Natural killer cell treated with Interleukin-12 subunit alpha and Interleukin-12 subunit beta and Interleukin-15 and Interleukin-18, amount 100 ng/mL, for 72 hours (primary cell): ENCODE data around the gene CLEC3B. TPM values are rescaled to one million over a fixed set of nuclear protein-coding genes. Genes with fewer than 3 reads are reported as not detected.

Experiments used
- ATAC-seq, 2 donors: fragments of 150-1000 bp; cut with Tn5 transposase in 1 of 2; sonication (Bioruptor Pico), chemical (Tn5 transposase) in 1 of 2; 2 replicates each; pipeline ENCODE4 v1.10.0; 2021
- DNase-seq: peaks from one replicate; pipeline ENCODE4 v3.0.0; 2022; ENCODE audit warnings: low spot score
- H3K27ac Mint-ChIP-seq, 2 donors: 1 replicate in 1 of 2; 2 replicates in 1 of 2; pipeline ENCODE4 v1.8.0; 2022; ENCODE audit warnings: mixed read lengths in 2 of 2, mild to moderate bottlenecking in 1 of 2, moderate library complexity in 1 of 2
- H3K27me3 Mint-ChIP-seq, 2 donors: 1 replicate in 1 of 2; 2 replicates in 1 of 2; pipeline ENCODE4 v1.8.0; 2022; ENCODE audit warnings: mixed read lengths in 2 of 2
- H3K36me3 Mint-ChIP-seq: one replicate; pipeline ENCODE4 v1.8.0; 2022; ENCODE audit warnings: mixed read lengths
- H3K4me1 Mint-ChIP-seq, 2 donors: 1 replicate in 1 of 2; 2 replicates in 1 of 2; pipeline ENCODE4 v1.8.0; 2022; ENCODE audit warnings: low read depth in 2 of 2, mixed read lengths in 2 of 2, mild to moderate bottlenecking in 1 of 2
- H3K4me3 Mint-ChIP-seq: one replicate; pipeline ENCODE4 v1.8.0; 2022; ENCODE audit warnings: mixed read lengths
- H3K9me3 Mint-ChIP-seq: 2 replicates; pipeline ENCODE4 v1.8.0; 2022; ENCODE audit warnings: mixed read lengths
- total RNA-seq, 2 donors: library from RNA; stranded (reverse); gene quantifications; one replicate each; pipeline ENCODE4 v1.2.3, GENCODE V29; 2022

CLEC3B gene
- total RNA-seq, 2 donors from 2014 or later, result not detected

- H3K36me3 Mint-ChIP-seq, result peaks cover 16% of the 10 kb centered on the region
- peaks cover 9 to 23% of the 10 kb centered on the region in 2 donors for H3K4me1 Mint-ChIP-seq
Observed at GRCh38 chr3:44993471-44994205, 32.5 kb upstream of the CLEC3B start.

GRCh38 chr3:44995142-44995770 lies 30.8 kb upstream of the CLEC3B start:
- no peak overlapping the region for H3K4me3 Mint-ChIP-seq
- no peaks in the 10 kb centered on the region for H3K9me3 Mint-ChIP-seq
- peak overlapping the region in 1 of 2 donors; percentile 11 for H3K27ac Mint-ChIP-seq
- no peak for ATAC-seq
- peaks cover 19% of the 10 kb centered on the region for H3K36me3 Mint-ChIP-seq
- peaks cover 9 to 23% of the 10 kb centered on the region in 2 donors for H3K4me1 Mint-ChIP-seq
- H3K27me3 Mint-ChIP-seq, result no peaks in the 10 kb centered on the region
- DNase-seq, result no peak

More at GRCh38 chr3:44993471-44994205, 32.5 kb upstream of the CLEC3B start:
- Mint-ChIP-seq H3K4me3 (no peak overlapping the region), H3K27me3 (no peaks in the 10 kb centered on the region), H3K27ac (no peak overlapping the region), H3K9me3 (no peaks in the 10 kb centered on the region)
- no peak for DNase-seq
- no peak for ATAC-seq

- H3K9me3 Mint-ChIP-seq, result no peaks in the 10 kb centered on the region
- no peaks in the 10 kb centered on the region for H3K27me3 Mint-ChIP-seq
- peaks cover 19% of the 10 kb centered on the region for H3K36me3 Mint-ChIP-seq
- ATAC-seq, result no peak
- peaks cover 9 to 21% of the 10 kb centered on the region in 2 donors for H3K4me1 Mint-ChIP-seq
- H3K27ac Mint-ChIP-seq, result peak overlapping the region in 1 of 2 donors; percentile 11
- no peak overlapping the region for H3K4me3 Mint-ChIP-seq
- DNase-seq, result no peak
Observed at GRCh38 chr3:44996556-44996969, 29.5 kb upstream of the CLEC3B start.

GRCh38 chr3:44999782-45000181 lies 26.3 kb upstream of the CLEC3B start:
- H3K9me3 Mint-ChIP-seq, result no peaks in the 10 kb centered on the region
- peaks cover 18% of the 10 kb centered on the region for H3K36me3 Mint-ChIP-seq
- no peak overlapping the region for H3K27ac Mint-ChIP-seq
- no peak overlapping the region for H3K4me3 Mint-ChIP-seq
- DNase-seq, result no peak
- H3K27me3 Mint-ChIP-seq, result no peaks in the 10 kb centered on the region
- no peak for ATAC-seq
- peaks cover 8 to 12% of the 10 kb centered on the region in 2 donors for H3K4me1 Mint-ChIP-seq

GRCh38 chr3:45000823-45001222 lies 25.3 kb upstream of the CLEC3B start:
- no peak overlapping the region for H3K27ac Mint-ChIP-seq
- DNase-seq, result no peak
- no peak overlapping the region for H3K4me3 Mint-ChIP-seq

GRCh38 chr3:45001738-45002137 lies 24.4 kb upstream of the CLEC3B start:
- Mint-ChIP-seq H3K27me3 (no peaks in the 10 kb centered on the region), H3K36me3 (peaks cover 28% of the 10 kb centered on the region), H3K4me1 (peaks cover 17 to 18% of the 10 kb centered on the region in 2 donors), H3K9me3 (no peaks in the 10 kb centered on the region), H3K27ac (no peak overlapping the region), H3K4me3 (no peak overlapping the region)
- ATAC-seq, result no peak
- DNase-seq, result no peak

More at GRCh38 chr3:45000823-45001222, 25.3 kb upstream of the CLEC3B start:
- H3K27me3 Mint-ChIP-seq, result no peaks in the 10 kb centered on the region
- H3K36me3 Mint-ChIP-seq, result peaks cover 28% of the 10 kb centered on the region
- H3K9me3 Mint-ChIP-seq, result no peaks in the 10 kb centered on the region
- ATAC-seq, result no peak
- H3K4me1 Mint-ChIP-seq, result peaks cover 17 to 18% of the 10 kb centered on the region in 2 donors

GRCh38 chr3:45002139-45002660 lies 23.9 kb upstream of the CLEC3B start:
- no peak overlapping the region for H3K27ac Mint-ChIP-seq
- no peak overlapping the region for H3K4me3 Mint-ChIP-seq
- DNase-seq, result no peak
- H3K9me3 Mint-ChIP-seq, result no peaks in the 10 kb centered on the region
- no peaks in the 10 kb centered on the region for H3K27me3 Mint-ChIP-seq
- H3K36me3 Mint-ChIP-seq, result peaks cover 28% of the 10 kb centered on the region
- ATAC-seq, result no peak
- peaks cover 21 to 22% of the 10 kb centered on the region in 2 donors for H3K4me1 Mint-ChIP-seq

- Mint-ChIP-seq H3K27me3 (no peaks in the 10 kb centered on the region), H3K9me3 (no peaks in the 10 kb centered on the region), H3K36me3 (peaks cover 28% of the 10 kb centered on the region), H3K4me3 (no peak overlapping the region), H3K4me1 (peaks cover 21 to 22% of the 10 kb centered on the region in 2 donors), H3K27ac (no peak overlapping the region)
- ATAC-seq, result no peak
- DNase-seq, result no peak
Observed at GRCh38 chr3:45002720-45003119, 23.4 kb upstream of the CLEC3B start.

- H3K4me3 Mint-ChIP-seq, result peak overlapping the region; percentile 20
- peaks cover 34% of the 10 kb centered on the region for H3K36me3 Mint-ChIP-seq
- ATAC-seq (no peak), DNase-seq (no peak)
- H3K9me3 Mint-ChIP-seq, result no peaks in the 10 kb centered on the region
- H3K4me1 Mint-ChIP-seq, result peaks cover 21 to 26% of the 10 kb centered on the region in 2 donors
- H3K27me3 Mint-ChIP-seq, result no peaks in the 10 kb centered on the region
- H3K27ac Mint-ChIP-seq, result no peak overlapping the region
Observed at GRCh38 chr3:45003406-45003805, 22.7 kb upstream of the CLEC3B start.

- Mint-ChIP-seq H3K27ac (no peak overlapping the region), H3K36me3 (peaks cover 34% of the 10 kb centered on the region), H3K4me3 (peak overlapping the region; percentile 20), H3K27me3 (no peaks in the 10 kb centered on the region), H3K9me3 (no peaks in the 10 kb centered on the region), H3K4me1 (peaks cover 21 to 26% of the 10 kb centered on the region in 2 donors)
- no peak for ATAC-seq
- DNase-seq, result no peak
Observed at GRCh38 chr3:45003859-45004258, 22.2 kb upstream of the CLEC3B start.

GRCh38 chr3:45007091-45007490 lies 19.0 kb upstream of the CLEC3B start:
- H3K27me3 Mint-ChIP-seq, result no peaks in the 10 kb centered on the region
- no peaks in the 10 kb centered on the region for H3K9me3 Mint-ChIP-seq

GRCh38 chr3:45008117-45008516 lies 18.0 kb upstream of the CLEC3B start:
- H3K27me3 Mint-ChIP-seq, result no peaks in the 10 kb centered on the region
- H3K4me1 Mint-ChIP-seq, result peaks cover 21 to 25% of the 10 kb centered on the region in 2 donors
- H3K4me3 Mint-ChIP-seq, result no peak overlapping the region
- H3K36me3 Mint-ChIP-seq, result peaks cover 32% of the 10 kb centered on the region
- ATAC-seq (no peak), DNase-seq (no peak)
- no peak overlapping the region for H3K27ac Mint-ChIP-seq
- H3K9me3 Mint-ChIP-seq, result no peaks in the 10 kb centered on the region

More at GRCh38 chr3:45007091-45007490, 19.0 kb upstream of the CLEC3B start:
- peaks cover 25% of the 10 kb centered on the region for H3K36me3 Mint-ChIP-seq
- ATAC-seq (no peak), DNase-seq (no peak)
- no peak overlapping the region for H3K27ac Mint-ChIP-seq
- H3K4me1 Mint-ChIP-seq, result peaks cover 21 to 25% of the 10 kb centered on the region in 2 donors
- H3K4me3 Mint-ChIP-seq, result no peak overlapping the region

- Mint-ChIP-seq H3K4me3 (no peak overlapping the region), H3K9me3 (no peaks in the 10 kb centered on the region), H3K27ac (no peak overlapping the region), H3K4me1 (peaks cover 13 to 16% of the 10 kb centered on the region in 2 donors), H3K36me3 (peaks cover 24% of the 10 kb centered on the region), H3K27me3 (no peaks in the 10 kb centered on the region)
- ATAC-seq (no peak), DNase-seq (no peak)
Observed at GRCh38 chr3:45009868-45010267, 16.2 kb upstream of the CLEC3B start.

- no peaks in the 10 kb centered on the region for H3K9me3 Mint-ChIP-seq
- H3K27me3 Mint-ChIP-seq, result no peaks in the 10 kb centered on the region
- peaks cover 15% of the 10 kb centered on the region for H3K36me3 Mint-ChIP-seq
- H3K27ac Mint-ChIP-seq, result no peak overlapping the region
- peaks cover 4 to 11% of the 10 kb centered on the region in 2 donors for H3K4me1 Mint-ChIP-seq
- H3K4me3 Mint-ChIP-seq, result no peak overlapping the region
- no peak for DNase-seq
- no peak for ATAC-seq
Observed at GRCh38 chr3:45010811-45011333, 15.2 kb upstream of the CLEC3B start.
